ENCODE results near the gene AGAP5. TPM values are rescaled to one million over a fixed set of nuclear protein-coding genes. Genes with fewer than 3 reads are reported as not detected.

AGAP5 gene
- total and polyA plus RNA-seq, 10 of the 15 experiments (the other 5 are each of a cell fraction or from before 2014, with no cell fraction given): 0.68 to 8.5 (median 6.7) TPM; not detected in 1

DNA sequence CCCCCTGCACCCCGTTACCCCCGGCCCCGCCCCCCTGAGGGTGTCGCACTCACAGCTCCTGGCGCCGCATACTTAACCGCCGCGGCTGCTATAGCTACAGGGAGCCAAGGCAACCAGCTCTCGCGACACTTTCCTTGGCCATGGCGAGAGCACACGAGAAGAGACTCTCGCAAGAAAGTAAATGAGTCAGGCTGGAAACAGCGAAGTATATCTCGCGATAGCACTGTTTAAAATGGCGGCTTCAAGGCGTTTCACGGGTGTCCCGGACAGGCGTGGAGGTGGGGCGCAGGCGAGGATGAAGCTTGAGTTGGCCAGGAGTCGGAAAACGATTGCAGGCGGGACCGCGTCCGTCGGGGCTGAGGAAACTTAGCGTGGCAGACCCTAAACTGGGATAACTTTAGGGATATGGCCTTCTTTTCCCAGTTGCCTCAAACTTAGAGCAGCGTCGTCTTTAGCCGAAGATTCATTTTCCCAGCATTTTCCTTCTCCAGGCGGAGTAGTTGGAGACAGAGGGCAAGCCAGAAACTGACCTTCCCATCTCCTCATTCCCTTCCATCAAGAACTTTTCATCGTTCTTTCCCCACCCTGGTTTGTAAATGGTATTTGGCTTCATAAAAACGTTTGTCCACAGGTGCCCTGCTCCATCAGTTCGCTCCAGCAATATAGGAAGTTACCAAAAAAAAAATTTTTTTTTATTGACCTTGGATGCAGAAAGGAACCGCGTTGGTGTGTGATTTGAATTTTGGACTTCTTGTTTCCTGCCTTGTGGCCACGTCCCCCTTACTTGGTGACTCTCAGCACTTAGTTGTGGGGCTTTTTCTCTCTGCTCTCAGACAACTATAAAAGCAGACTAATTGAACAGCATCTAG is 71.8 kb downstream of the AGAP5 start (continued):
- TF ChIP-seq, protein P1, sequence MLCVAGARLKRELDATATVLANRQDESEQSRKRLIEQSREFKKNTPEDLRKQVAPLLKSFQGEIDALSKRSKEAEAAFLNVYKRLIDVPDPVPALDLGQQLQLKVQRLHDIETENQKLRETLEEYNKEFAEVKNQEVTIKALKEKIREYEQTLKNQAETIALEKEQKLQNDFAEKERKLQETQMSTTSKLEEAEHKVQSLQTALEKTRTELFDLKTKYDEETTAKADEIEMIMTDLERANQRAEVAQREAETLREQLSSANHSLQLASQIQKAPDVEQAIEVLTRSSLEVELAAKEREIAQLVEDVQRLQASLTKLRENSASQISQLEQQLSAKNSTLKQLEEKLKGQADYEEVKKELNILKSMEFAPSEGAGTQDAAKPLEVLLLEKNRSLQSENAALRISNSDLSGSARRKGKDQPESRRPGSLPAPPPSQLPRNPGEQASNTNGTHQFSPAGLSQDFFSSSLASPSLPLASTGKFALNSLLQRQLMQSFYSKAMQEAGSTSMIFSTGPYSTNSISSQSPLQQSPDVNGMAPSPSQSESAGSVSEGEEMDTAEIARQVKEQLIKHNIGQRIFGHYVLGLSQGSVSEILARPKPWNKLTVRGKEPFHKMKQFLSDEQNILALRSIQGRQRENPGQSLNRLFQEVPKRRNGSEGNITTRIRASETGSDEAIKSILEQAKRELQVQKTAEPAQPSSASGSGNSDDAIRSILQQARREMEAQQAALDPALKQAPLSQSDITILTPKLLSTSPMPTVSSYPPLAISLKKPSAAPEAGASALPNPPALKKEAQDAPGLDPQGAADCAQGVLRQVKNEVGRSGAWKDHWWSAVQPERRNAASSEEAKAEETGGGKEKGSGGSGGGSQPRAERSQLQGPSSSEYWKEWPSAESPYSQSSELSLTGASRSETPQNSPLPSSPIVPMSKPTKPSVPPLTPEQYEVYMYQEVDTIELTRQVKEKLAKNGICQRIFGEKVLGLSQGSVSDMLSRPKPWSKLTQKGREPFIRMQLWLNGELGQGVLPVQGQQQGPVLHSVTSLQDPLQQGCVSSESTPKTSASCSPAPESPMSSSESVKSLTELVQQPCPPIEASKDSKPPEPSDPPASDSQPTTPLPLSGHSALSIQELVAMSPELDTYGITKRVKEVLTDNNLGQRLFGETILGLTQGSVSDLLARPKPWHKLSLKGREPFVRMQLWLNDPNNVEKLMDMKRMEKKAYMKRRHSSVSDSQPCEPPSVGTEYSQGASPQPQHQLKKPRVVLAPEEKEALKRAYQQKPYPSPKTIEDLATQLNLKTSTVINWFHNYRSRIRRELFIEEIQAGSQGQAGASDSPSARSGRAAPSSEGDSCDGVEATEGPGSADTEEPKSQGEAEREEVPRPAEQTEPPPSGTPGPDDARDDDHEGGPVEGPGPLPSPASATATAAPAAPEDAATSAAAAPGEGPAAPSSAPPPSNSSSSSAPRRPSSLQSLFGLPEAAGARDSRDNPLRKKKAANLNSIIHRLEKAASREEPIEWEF (IDR thresholded peaks at IDR 0.05; ENCODE audit: insufficient replicate concordance, low read depth, low read length): no peak
- TF ChIP-seq CREB1 (IDR thresholded peaks at IDR 0.05; ENCODE audit: low read depth): no peak
- peak; percentile 69; the same call in 2 of the 3 replicates for TF ChIP-seq POU2F2 (IDR thresholded peaks at IDR 0.05; ENCODE audit: borderline replicate concordance, low read depth, low read length)
- TF ChIP-seq MEF2B (IDR thresholded peaks at IDR 0.05; ENCODE audit: partially characterized antibody, poor library complexity, severe bottlenecking): peak; percentile 74
- no peak for TF ChIP-seq CEBPB (IDR thresholded peaks at IDR 0.05; ENCODE audit: borderline replicate concordance in 1 of 2, low read depth in 2 of 2, low read length in 2 of 2)
- no peak for TF ChIP-seq KDM1A (IDR thresholded peaks at IDR 0.05; ENCODE audit: borderline replicate concordance)
- no peak for TF ChIP-seq IRF4 (IDR thresholded peaks at IDR 0.05; ENCODE audit: low read depth, low read length)
- TF ChIP-seq SREBF1 (IDR thresholded peaks at IDR 0.05; ENCODE audit: low read length): no peak
- no peak for TF ChIP-seq CTCF (IDR thresholded peaks at IDR 0.05 in 2 of 3, conservative IDR thresholded peaks at IDR 0.05 in 1 of 3; ENCODE audit: control insufficient read depth in 2 of 3, extremely low read depth in 1 of 3, insufficient read depth in 1 of 3, low read depth in 3 of 3, low read length in 3 of 3)
- TF ChIP-seq, protein P2, sequence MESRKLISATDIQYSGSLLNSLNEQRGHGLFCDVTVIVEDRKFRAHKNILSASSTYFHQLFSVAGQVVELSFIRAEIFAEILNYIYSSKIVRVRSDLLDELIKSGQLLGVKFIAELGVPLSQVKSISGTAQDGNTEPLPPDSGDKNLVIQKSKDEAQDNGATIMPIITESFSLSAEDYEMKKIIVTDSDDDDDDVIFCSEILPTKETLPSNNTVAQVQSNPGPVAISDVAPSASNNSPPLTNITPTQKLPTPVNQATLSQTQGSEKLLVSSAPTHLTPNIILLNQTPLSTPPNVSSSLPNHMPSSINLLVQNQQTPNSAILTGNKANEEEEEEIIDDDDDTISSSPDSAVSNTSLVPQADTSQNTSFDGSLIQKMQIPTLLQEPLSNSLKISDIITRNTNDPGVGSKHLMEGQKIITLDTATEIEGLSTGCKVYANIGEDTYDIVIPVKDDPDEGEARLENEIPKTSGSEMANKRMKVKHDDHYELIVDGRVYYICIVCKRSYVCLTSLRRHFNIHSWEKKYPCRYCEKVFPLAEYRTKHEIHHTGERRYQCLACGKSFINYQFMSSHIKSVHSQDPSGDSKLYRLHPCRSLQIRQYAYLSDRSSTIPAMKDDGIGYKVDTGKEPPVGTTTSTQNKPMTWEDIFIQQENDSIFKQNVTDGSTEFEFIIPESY (IDR thresholded peaks at IDR 0.05): 0 out of 2 replicates have a peak, but pooled peaks have one; percentile 19
- TF ChIP-seq, protein P3, sequence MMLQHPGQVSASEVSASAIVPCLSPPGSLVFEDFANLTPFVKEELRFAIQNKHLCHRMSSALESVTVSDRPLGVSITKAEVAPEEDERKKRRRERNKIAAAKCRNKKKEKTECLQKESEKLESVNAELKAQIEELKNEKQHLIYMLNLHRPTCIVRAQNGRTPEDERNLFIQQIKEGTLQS (IDR thresholded peaks at IDR 0.05; ENCODE audit: borderline replicate concordance, extremely low read depth, low read depth, low read length): no peak
- no peak; the same call in 1 of the 2 replicates for TF ChIP-seq PAX5 (IDR thresholded peaks at IDR 0.05; ENCODE audit: borderline replicate concordance, low read depth, low read length)
- TF ChIP-seq HDGF (IDR thresholded peaks at IDR 0.05): no peak
- TF ChIP-seq JUND (IDR thresholded peaks at IDR 0.05; ENCODE audit: low read depth, low read length): no peak
- peak; percentile 19 for TF ChIP-seq SIX5 (IDR thresholded peaks at IDR 0.05; ENCODE audit: low read depth, low read length, severe bottlenecking)
- TF ChIP-seq BMI1 (IDR thresholded peaks at IDR 0.05; ENCODE audit: borderline replicate concordance): peak; percentile 95
- no peak for TF ChIP-seq ATF7 (IDR thresholded peaks at IDR 0.05; ENCODE audit: low read depth)
- no peak; the same call in 1 of the 2 replicates for TF ChIP-seq ATF2 (IDR thresholded peaks at IDR 0.05; ENCODE audit: low read length)
